Activated naive CD4-positive, alpha-beta T cell treated with anti-CD3 and anti-CD28 coated beads for 36 hours (primary cell): ENCODE measurements around the gene NYAP2. TPM values are rescaled to one million over a fixed set of nuclear protein-coding genes. Genes with fewer than 3 reads are reported as not detected.

ENCODE experiments used
- CTCF ChIA-PET: fragments of 350-600 bp; sonication (Branson Sonifier 250); formaldehyde crosslinking; loops from one replicate; lab custom pipeline; 2021; ENCODE audit warnings: antibody characterized with exemption; lab: Charles Lee
- DNase-seq: peaks from one replicate; pipeline ENCODE4 v3.0.0-alpha.2; 2020
- H3K27ac Mint-ChIP-seq: one replicate; pipeline ENCODE4 v1.8.0; 2021; ENCODE audit warnings: mild to moderate bottlenecking, mixed read lengths
- H3K27me3 Mint-ChIP-seq: one replicate; pipeline ENCODE4 v1.8.0; 2021; ENCODE audit warnings: low read depth, mixed read lengths
- H3K36me3 Mint-ChIP-seq: one replicate; pipeline ENCODE4 v1.8.0; 2021; ENCODE audit warnings: low read depth, mixed read lengths
- H3K4me1 Mint-ChIP-seq: one replicate; pipeline ENCODE4 v1.8.0; 2021; ENCODE audit warnings: low read depth, mixed read lengths
- H3K4me3 Mint-ChIP-seq: one replicate; pipeline ENCODE4 v1.8.0; 2021; ENCODE audit warnings: mild to moderate bottlenecking, moderate library complexity, mixed read lengths
- H3K9me3 Mint-ChIP-seq: one replicate; pipeline ENCODE4 v1.8.0; 2021; ENCODE audit warnings: mixed read lengths
- intact Hi-C: fragments of 100-400 bp; cut with micrococcal nuclease; formaldehyde crosslinking; loops from one replicate; pipeline ENCODE4 v1.15.1; 2023
- total RNA-seq, 2 experiments: library from RNA; stranded (reverse); gene quantifications; one replicate each; pipeline ENCODE4 v1.2.3, GENCODE V29; 2021

The NYAP2 gene
- total RNA-seq, 2 experiments from 2014 or later = not detected

DNA sequence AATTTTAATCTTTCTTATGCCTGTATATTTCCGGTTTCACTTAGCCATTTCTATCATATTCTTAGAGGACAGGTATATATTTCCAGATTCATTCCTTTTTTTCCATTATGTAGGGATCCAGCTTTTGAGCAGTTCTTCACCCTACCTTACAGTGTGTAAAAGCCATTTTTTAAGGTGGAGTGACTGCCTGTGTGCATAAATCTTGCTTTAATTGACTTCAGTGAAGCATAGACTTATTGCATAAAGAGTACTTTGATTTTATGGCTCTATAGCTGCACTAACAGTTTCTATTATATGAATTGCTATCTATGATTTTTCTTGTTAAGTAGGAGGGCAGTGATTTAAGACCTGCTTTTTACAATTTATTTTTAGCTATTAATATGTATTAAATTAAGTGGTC lies 132.6 kb downstream of the NYAP2 start:
- Mint-ChIP-seq H3K4me3 (no peak overlapping the region), H3K36me3 (no peaks in the 10 kb centered on the region), H3K4me1 (no peaks in the 10 kb centered on the region), H3K27me3 (peaks cover 13% of the 10 kb centered on the region), H3K9me3 (no peaks in the 10 kb centered on the region), H3K27ac (no peak overlapping the region)
- intact Hi-C loops = no loop called here
- no peak for DNase-seq
- CTCF ChIA-PET = no interaction called here

DNA sequence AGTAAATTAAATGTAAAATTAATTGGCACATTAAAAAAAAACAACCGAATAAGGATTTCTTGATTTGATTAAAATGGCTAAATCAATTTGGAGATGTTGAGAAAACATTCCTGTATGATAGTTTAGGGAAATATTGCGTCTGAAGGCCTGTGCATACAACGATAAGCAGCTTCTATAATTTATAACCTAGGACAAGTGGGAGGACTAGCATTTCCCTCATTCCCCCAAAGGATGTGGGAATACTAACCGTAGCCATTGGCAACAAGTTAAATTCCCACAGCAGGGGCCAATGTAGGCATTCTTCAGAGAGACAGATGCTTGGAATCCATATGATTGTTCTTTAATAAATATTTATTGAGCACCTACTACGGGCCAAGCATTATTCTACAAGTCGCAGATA lies 134.5 kb downstream of the NYAP2 start:
- CTCF ChIA-PET = interaction anchor here (0.6 kb wide), 1 partner anchor 105 kb away, joined by 3 read pairs; no protein-coding TSS in a partner anchor
- peaks cover 10% of the 10 kb centered on the region for H3K27me3 Mint-ChIP-seq

DNA sequence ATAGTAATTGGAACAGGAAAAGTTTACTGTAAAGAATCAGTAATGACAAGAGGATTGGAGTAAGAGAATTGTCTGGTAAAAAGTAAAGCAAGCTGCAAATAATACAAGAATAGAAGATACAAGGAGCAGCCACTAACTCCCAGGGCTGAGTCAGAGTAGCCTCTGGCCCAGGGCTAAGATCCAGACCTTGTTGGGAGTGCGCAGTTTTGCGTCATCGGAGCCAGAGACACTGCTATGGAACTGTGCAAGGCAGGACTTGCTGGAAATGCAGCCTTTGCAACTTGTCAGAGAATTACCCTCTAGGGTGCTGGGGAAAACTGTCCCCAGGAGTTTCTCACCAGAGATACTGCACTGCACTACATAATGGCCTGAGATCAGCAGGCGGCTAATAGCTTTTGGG lies 135.2 kb downstream of the NYAP2 start:
- no peak for DNase-seq
- Mint-ChIP-seq H3K27me3 (peaks cover 10% of the 10 kb centered on the region), H3K36me3 (no peaks in the 10 kb centered on the region), H3K27ac (no peak overlapping the region), H3K4me1 (no peaks in the 10 kb centered on the region), H3K9me3 (peaks cover 1% of the 10 kb centered on the region), H3K4me3 (no peak overlapping the region)
- intact Hi-C loops = loop anchor here (5.0 kb wide), 1 partner anchor 1282 kb away; no protein-coding TSS in a partner anchor
- CTCF ChIA-PET = no interaction called here

More for the DNA sequence above, 134.5 kb downstream of the NYAP2 start:
- Mint-ChIP-seq H3K27ac (no peak overlapping the region), H3K4me1 (no peaks in the 10 kb centered on the region), H3K36me3 (no peaks in the 10 kb centered on the region), H3K9me3 (peaks cover 1% of the 10 kb centered on the region), H3K4me3 (no peak overlapping the region)
- DNase-seq = no peak
- intact Hi-C loops = no loop called here

DNA sequence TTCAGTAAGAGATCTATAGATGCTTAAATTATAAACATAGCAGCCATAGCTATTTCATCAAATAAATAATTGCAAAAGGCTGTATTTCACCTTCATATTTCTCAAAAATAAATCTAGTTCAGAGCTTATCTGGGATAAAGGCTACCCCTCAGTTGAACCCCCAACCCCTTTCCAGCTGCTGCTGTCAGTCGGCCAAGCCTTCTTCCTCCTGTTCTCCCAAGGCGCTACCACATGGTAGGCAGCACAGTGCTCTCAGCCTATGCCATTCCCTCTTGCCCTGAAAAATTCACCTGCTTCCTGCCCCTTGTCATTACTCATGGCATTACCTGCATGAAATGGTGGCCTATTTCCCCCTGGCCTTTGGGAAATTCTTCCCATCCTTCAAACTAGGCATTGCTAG lies 136.5 kb downstream of the NYAP2 start:
- CTCF ChIA-PET = no interaction called here
- DNase-seq = no peak
- H3K27ac Mint-ChIP-seq = no peak overlapping the region
- H3K27me3 Mint-ChIP-seq = peaks cover 7% of the 10 kb centered on the region
- no peaks in the 10 kb centered on the region for H3K36me3 Mint-ChIP-seq
- intact Hi-C loops = loop anchor here (5.0 kb wide), 1 partner anchor 1284 kb away; no protein-coding TSS in a partner anchor
- peaks cover 1% of the 10 kb centered on the region for H3K9me3 Mint-ChIP-seq
- H3K4me1 Mint-ChIP-seq = no peaks in the 10 kb centered on the region
- no peak overlapping the region for H3K4me3 Mint-ChIP-seq

DNA sequence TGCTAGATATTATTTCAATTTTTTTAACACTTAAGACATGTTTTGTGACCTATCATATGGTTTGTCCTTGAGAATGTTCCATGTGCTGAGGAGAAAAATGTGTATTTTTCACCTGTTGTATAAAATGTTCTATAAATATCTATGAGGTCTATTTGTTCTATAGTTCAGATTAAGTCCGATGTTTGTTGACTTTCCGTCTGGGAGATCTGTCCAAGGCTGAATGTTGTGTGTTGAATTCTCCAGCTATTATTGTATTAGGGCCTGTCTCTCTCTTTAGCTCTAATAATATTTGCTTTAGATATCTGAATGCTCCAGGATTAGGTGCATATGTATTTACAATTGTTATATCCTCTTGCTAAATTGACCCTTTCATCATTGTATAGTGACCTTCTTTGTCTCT lies 144.1 kb downstream of the NYAP2 start:
- H3K9me3 Mint-ChIP-seq = peaks cover 1% of the 10 kb centered on the region
- CTCF ChIA-PET = interaction anchor here (0.6 kb wide), 1 partner anchor 12 kb away, joined by 3 read pairs; no protein-coding TSS in a partner anchor
- H3K27me3 Mint-ChIP-seq = peaks cover 15% of the 10 kb centered on the region
- no peak overlapping the region for H3K27ac Mint-ChIP-seq
- no peak overlapping the region for H3K4me3 Mint-ChIP-seq
- intact Hi-C loops = no loop called here
- H3K4me1 Mint-ChIP-seq = no peaks in the 10 kb centered on the region
- no peaks in the 10 kb centered on the region for H3K36me3 Mint-ChIP-seq
- no peak for DNase-seq

DNA sequence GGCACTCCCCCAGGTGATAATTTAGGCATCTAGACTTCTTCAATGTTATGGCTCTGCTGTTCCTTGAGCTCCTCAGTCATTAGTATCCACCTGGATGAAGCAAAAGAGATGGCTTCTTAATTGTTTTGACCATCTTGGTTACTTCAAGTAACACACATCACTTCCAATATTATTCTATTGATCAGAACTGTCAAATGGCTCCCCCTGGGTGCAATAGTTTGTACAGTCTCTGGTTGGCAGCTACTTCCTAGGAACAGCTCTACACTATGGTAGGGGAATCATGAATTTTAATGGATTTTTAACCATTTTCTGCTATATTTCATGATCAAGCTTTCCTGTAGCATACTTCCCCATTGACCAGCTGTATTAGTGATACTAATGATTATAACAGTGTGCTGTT lies 157.0 kb downstream of the NYAP2 start:
- Mint-ChIP-seq H3K4me3 (no peak overlapping the region), H3K9me3 (no peaks in the 10 kb centered on the region), H3K4me1 (no peaks in the 10 kb centered on the region), H3K36me3 (no peaks in the 10 kb centered on the region), H3K27ac (no peak overlapping the region), H3K27me3 (peaks cover 14% of the 10 kb centered on the region)
- intact Hi-C loops = loop anchor here (5.0 kb wide), 1 partner anchor 274 kb away; no protein-coding TSS in a partner anchor
- CTCF ChIA-PET = interaction anchor here (1.1 to 1.4 kb wide), 4 partner anchors 85 to 433 kb away, joined by 3 read pairs; no protein-coding TSS in a partner anchor
- DNase-seq = no peak

DNA sequence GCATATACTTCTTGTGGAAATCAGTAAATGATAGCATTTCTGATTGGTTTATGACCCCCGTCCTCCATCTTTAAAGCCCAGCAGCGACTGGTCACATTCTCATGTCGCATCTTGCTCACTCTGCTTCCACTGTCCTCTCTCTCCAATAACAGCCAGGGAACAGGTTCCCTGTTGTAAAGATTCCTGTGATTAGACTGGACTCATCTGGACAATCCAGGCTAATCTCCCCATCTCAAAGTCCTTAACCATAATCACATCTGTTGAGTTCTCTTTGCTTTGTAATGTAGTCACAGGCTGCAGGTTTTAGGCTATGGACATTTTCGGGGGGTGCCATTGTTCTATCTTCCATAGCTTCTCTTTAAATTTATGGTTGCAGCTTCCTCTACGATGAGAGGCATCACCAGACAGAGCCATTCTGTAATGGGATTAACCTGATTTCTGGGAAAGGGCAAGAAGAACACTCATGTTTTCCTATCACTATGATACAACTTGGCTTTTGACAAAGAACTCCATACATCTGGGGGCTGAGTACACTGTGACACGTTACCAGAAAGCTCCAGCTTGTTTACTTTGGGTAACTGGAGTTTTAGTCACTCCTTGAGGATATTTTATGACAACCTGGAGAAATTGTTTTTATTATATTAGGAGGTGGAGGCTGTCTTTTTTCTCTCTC lies 159.0 kb downstream of the NYAP2 start:
- H3K27me3 Mint-ChIP-seq = peaks cover 23% of the 10 kb centered on the region
- no peak overlapping the region for H3K27ac Mint-ChIP-seq
- CTCF ChIA-PET = interaction anchor here (0.5 to 1.2 kb wide), 3 partner anchors 44 to 170 kb away, joined by 3 to 4 read pairs (median 3); no protein-coding TSS in a partner anchor

DNA sequence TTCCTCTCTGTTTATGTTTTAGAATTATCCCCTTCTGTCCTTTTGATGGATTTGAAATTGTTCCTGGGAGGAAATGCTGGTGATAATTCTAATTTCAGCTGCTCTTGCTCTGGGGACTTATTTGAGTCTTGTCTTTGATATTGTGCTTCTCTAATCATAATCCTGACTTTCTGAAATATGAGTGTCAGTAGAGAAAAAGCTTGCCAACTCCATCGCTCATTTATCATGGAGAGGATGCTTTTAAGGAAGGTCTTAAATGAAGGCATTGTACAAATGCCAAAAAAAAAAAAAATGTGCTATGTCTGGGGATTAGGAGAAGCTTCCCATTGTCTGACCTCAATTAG lies 159.5 kb downstream of the NYAP2 start:
- no peak for DNase-seq
- CTCF ChIA-PET = interaction anchor here (1.2 kb wide), 1 partner anchor 69 kb away, joined by 4 read pairs; no protein-coding TSS in a partner anchor
- Mint-ChIP-seq H3K27me3 (peaks cover 24% of the 10 kb centered on the region), H3K4me1 (no peaks in the 10 kb centered on the region), H3K27ac (no peak overlapping the region), H3K9me3 (no peaks in the 10 kb centered on the region), H3K36me3 (no peaks in the 10 kb centered on the region), H3K4me3 (no peak overlapping the region)
- intact Hi-C loops = loop anchor here (5.0 kb wide), 1 partner anchor 277 kb away; no protein-coding TSS in a partner anchor

More for the DNA sequence above, 159.0 kb downstream of the NYAP2 start:
- H3K36me3 Mint-ChIP-seq = no peaks in the 10 kb centered on the region
- H3K4me1 Mint-ChIP-seq = no peaks in the 10 kb centered on the region
- H3K9me3 Mint-ChIP-seq = no peaks in the 10 kb centered on the region
- intact Hi-C loops = loop anchor here (5.0 kb wide), 1 partner anchor 276 kb away; no protein-coding TSS in a partner anchor
- no peak overlapping the region for H3K4me3 Mint-ChIP-seq
- no peak for DNase-seq

DNA sequence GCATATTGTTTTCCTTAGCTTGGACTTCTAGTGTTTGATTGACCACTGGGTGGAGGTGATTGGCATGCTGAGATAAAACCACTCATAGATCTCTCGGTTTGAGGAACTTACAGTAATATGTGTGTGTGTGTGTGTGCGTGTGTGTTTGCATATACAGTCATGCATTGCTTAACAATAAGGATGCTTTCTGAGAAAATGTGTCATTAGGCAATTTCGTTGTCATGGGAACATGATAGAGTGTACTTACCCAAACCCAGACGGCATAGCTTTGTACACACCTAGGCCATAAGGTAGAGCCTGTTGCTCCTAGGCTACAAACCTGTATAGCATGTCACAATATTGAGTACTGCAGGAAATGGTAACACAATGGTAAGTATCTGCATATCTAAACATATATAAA lies 167.3 kb downstream of the NYAP2 start:
- no peak overlapping the region for H3K4me3 Mint-ChIP-seq
- no peaks in the 10 kb centered on the region for H3K4me1 Mint-ChIP-seq
- no peak overlapping the region for H3K27ac Mint-ChIP-seq
- CTCF ChIA-PET = interaction anchor here (0.7 kb wide), 1 partner anchor 136 kb away, joined by 3 read pairs; no protein-coding TSS in a partner anchor
- no peaks in the 10 kb centered on the region for H3K36me3 Mint-ChIP-seq
- intact Hi-C loops = no loop called here
- peaks cover 19% of the 10 kb centered on the region for H3K27me3 Mint-ChIP-seq
- DNase-seq = no peak
- peaks cover 3% of the 10 kb centered on the region for H3K9me3 Mint-ChIP-seq

DNA sequence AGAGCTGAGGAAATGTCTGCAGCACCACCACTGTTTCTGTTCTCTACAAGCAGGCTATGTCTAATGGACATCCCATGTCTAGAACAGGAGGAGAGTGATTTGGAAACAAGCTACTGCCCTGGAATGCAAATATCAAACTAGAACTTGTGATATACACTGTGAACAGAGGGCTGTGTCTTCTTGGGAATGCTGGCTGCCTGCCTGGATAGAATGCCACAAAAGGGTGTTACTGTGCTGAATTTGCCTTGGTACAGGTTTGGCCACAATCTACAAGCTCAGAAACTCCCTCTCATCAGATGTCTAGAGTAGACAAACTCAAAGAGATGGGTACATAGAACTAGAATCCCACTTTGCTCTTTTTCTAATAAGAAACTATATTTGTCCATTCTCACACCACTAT lies 170.5 kb downstream of the NYAP2 start:
- CTCF ChIA-PET = no interaction called here
- Mint-ChIP-seq H3K9me3 (peaks cover 6% of the 10 kb centered on the region), H3K4me3 (no peak overlapping the region), H3K27ac (no peak overlapping the region), H3K27me3 (peaks cover 16% of the 10 kb centered on the region), H3K36me3 (no peaks in the 10 kb centered on the region), H3K4me1 (no peaks in the 10 kb centered on the region)
- DNase-seq = no peak
- intact Hi-C loops = no loop called here

DNA sequence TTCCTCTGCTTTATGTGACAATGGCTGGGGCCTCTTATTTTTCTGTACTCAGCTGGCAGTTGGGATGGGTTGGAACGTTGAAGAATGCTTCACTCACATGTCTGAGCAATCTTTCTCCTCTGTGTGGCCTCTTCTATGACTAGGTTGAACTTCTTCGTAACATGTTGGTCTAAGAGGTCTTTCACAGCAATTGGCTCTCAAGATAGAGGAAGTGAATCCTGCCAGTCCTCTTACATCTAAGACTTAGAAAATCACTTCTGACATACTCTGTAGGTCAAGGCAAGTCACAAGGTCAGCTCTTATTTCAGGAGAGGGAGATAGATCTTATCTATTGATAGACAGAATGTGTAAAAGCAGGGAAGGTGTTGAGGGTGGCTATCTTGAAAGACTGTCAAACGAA lies 174.1 kb downstream of the NYAP2 start:
- peaks cover 6% of the 10 kb centered on the region for H3K9me3 Mint-ChIP-seq
- DNase-seq = no peak
- no peaks in the 10 kb centered on the region for H3K4me1 Mint-ChIP-seq
- CTCF ChIA-PET = interaction anchor here (0.6 kb wide), 1 partner anchor 52 kb away, joined by 3 read pairs; no protein-coding TSS in a partner anchor
- intact Hi-C loops = no loop called here
- H3K27me3 Mint-ChIP-seq = peaks cover 15% of the 10 kb centered on the region
- no peaks in the 10 kb centered on the region for H3K36me3 Mint-ChIP-seq
- no peak overlapping the region for H3K27ac Mint-ChIP-seq
- H3K4me3 Mint-ChIP-seq = no peak overlapping the region

DNA sequence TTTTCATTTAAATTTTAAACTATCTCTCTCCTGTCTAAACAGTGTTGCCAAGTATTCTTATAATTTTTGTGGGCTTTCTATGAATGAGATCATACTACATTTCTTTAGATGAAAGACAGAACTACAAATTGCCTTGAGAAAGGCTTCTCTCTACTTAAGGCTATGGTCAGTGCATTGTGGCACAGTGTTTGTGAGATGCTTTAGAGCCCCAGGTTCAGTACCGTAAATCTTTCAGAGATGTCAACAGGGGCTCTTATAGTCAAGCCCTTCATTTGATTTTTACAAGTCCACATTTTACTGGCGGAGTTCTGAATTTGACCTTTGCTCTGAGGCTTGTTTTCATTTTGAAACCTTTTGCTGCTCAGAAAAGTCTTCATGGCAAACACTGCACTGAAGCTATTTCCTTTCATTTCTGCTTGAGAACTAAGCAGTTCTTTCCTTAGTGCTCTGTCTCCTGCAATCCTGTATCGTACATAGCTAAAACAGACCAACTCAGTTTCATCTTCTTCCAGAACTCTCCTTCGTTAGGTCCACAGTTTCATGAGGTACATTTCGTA lies 175.2 kb downstream of the NYAP2 start:
- no peak for DNase-seq
- Mint-ChIP-seq H3K27ac (no peak overlapping the region), H3K4me3 (no peak overlapping the region), H3K36me3 (no peaks in the 10 kb centered on the region), H3K27me3 (peaks cover 21% of the 10 kb centered on the region), H3K4me1 (no peaks in the 10 kb centered on the region), H3K9me3 (peaks cover 6% of the 10 kb centered on the region)
- intact Hi-C loops = no loop called here
- CTCF ChIA-PET = no interaction called here
